HG03571 (cell line): ENCODE data around the gene FNDC3B.

Experiments used
- ATAC-seq: cut with Tn5 transposase; IDR thresholded peaks from one replicate; pipeline ENCODE4 v1.9.1; 2021; ENCODE audit not compliant: unreplicated experiment

FNDC3B gene

DNA sequence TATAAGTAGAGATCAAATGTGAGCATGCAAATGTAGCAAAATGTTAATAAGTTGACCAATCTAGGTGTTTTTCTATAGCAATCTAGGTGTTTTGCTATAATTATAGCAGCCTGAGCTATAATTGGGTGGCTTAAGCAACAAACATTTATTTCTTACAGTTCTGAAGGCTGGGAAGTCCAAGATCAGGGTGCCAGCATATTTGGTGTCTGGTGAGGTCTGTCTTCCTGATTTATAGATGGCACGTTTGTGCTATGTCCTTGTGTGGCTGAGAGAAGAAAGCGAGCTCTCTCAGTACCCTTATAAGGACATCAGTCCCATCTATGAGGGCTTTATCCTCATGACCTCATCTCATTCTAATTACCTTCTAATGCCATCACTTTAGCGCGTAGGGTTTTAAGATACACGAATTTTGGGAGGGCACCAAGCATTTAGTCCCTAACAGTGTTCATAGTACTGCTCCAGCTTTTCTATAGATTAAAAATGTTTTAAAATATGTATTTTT lies 237.8 kb downstream of the FNDC3B start:
- ATAC-seq, result no peak

DNA sequence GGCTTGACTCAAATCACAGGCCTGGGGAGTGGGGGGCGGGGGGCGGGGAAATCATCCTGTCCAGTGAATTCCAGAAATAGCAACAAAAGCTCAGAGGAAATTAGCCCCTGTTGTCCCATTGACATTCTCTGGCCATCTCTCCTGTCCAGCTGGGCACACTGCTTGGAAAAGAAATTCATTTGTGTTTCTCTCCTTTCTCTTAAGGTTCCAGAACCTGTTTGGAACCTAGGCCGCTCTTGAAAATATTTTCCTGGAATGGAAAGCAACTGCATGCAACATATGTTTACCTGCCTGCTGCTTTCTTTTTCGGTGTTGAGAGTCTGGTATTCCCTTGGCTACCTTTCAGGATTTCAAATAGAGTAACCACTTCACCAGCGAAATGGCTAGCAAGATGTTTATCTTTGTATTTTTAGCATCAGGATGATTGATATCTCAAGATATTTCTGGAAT lies 239.8 kb downstream of the FNDC3B start:
- ATAC-seq, result no peak

GRCh38 chr3:172279974-172280373 lies 240.6 kb downstream of the FNDC3B start:
- ATAC-seq, result no peak

DNA sequence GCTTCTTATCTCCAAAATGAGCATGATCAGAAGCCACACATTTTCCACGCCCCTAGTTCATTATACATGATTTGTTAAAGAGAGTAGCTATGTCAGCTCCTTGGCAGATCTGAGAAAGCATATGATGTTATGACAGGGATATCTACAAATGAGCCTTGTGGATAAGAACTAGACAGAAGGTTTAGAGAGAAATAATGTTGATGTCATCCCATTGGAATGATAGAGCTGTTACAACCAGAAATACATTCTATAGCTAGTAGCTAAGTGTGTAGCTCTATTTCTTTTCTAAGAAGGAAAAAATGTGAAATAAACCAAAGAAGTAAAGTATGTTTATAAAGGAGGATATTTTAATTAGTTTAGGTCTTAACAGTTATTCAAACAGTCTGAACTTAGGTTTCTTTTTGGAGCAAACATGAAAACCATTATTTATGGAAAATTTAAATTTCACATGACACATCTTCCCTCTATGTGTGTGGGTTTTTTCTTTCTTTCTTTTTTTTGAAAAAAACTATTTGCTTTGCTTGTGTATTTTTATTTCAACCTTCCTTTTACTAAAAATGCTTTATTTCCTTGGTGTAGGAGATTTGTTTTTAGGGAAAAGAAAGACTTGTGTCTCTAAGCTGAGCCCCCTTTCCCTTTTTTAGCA lies 241.2 kb downstream of the FNDC3B start:
- ATAC-seq, result no peak

GRCh38 chr3:172281884-172282283 lies 242.5 kb downstream of the FNDC3B start:
- ATAC-seq, result no peak

DNA sequence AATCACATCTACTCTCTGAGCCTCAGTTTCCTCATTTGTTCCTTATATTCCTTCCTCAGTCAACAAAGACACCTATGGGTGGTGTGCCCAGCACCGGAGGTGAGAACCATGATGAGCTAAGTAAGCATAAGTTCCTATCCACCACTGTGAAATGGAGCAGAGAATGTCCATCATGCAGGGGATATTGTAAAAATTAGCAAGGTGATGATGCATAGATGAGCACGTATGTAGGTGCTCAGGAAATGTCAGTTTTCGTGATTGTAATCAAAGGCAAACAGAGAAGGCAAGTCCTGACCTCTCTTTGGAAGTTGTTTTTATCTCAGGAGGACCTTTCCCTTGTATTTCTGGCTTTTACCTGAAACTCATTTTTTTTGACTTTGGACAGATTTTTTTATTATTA lies 243.5 kb downstream of the FNDC3B start:
- ATAC-seq, result no peak

GRCh38 chr3:172283841-172284357 lies 244.5 kb downstream of the FNDC3B start:
- ATAC-seq, result no peak

DNA sequence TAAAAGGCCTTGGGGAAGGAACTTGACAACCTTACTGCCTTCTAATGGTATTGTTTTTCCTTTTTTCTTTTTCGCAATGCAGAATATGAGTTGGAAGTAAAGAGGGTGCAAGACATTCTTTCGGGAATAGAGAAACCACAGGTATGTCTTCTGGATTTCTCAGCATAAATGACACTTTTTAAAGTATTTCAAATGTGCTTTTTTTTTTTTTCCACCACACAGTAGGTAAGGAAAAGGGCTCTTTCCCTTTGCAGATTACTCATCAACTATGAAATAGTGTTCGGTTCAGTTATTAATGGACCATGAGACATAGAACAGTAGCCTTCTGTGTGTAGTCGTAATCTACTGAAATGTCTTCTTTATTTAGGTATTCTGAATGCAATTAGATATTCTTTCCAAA lies 246.5 kb downstream of the FNDC3B start:
- no peak for ATAC-seq

GRCh38 chr3:172286548-172287148 lies 247.3 kb downstream of the FNDC3B start:
- ATAC-seq, result no peak

DNA sequence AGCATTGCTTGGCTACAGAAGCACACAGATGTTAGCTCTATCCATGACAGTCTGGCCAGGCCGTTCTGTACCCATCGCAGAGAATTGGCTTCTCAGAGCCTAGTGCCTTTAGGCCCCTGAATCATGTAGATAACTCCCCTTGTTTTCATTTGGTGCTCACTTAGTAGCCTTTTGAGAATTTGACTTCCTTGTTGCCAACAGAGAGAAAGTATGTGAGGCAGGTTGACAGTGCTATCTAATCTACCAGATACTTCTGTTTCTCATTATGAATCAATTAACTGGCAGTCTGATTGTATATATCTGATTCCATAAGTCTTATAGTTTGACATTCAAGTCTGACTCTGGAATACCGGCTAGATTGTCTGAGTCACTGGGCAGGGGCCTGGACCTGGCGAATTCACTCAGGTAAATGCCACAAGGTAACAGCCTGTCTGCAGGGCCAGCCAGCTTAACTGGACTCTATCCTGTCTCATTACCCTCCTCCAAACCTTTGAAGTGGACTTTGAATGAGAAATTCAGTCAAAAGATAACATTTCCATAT lies 248.6 kb downstream of the FNDC3B start:
- ATAC-seq, result no peak

GRCh38 chr3:172288651-172289050 lies 249.3 kb downstream of the FNDC3B start:
- ATAC-seq, result no peak

GRCh38 chr3:172289583-172289982 lies 250.2 kb downstream of the FNDC3B start:
- ATAC-seq, result no peak

GRCh38 chr3:172290457-172290856 lies 251.1 kb downstream of the FNDC3B start:
- ATAC-seq, result no peak

DNA sequence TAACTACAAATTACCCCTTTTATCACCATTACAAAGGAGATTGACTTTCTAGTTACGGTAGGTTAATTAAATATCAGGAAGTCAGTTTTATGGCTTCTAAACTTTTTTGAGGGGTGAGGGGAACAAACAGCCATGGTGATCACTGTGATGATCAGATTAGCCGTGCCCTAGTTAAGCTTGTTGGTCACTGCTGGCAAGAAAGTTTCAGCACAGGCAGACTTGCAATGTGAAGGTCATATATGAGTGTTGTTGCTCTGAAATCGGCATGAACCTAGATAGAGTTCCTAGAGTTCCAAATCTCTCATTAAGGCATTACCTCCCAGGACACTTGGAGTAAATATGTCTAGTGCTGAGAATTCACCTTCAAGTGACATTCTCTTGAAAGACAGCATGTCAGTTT lies 252.3 kb downstream of the FNDC3B start:
- ATAC-seq, result no peak

- ATAC-seq, result no peak
Observed at GRCh38 chr3:172292422-172292821, 253.0 kb downstream of the FNDC3B start.

GRCh38 chr3:172293093-172293492 lies 253.7 kb downstream of the FNDC3B start:
- ATAC-seq, result no peak

DNA sequence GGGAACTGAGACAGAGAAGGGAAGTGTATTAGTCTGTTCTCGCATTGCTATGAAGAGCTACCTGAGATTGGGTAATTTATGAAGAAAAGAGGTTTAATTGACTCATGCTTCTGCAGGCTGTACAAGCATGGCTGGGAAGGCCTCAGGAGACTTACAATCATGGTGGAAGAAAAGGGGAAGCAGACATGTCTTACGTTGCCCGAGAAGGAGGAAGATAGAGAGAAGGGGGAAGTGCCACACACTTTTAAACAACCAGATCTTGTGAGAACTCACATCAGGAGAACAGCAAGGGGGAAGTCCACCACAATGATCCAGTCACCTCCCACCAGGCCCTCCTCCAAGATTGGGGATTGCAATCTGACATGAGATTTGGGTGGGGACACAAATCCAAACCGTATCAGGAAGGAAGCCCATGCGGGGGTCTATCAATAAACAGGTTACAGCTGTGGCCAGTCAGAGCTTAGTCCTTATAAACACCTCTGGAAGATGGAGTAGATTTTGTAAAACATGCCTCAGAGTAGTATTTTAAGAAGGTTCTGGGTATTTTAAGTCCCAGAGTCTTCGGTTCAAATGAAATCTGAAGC lies 254.9 kb downstream of the FNDC3B start:
- no peak for ATAC-seq

- ATAC-seq, result no peak
Observed at GRCh38 chr3:172296248-172296974, 257.0 kb downstream of the FNDC3B start.

DNA sequence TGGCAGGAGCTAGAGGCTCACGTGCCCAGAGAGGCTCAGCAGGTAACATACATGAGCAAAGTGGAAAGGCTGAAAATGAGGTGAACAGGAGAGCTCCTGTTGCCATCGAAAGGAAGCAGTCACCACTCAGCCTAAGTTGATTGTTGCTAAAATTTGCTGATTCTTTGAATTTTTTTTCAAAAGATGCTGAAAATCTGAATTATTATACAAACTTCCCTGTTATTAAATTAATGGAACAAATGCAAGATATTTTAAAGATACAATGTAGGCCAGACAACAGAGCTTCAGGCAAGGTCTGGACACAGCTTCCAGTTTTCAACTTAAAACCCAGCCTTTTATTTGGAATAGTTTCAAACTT lies 257.6 kb downstream of the FNDC3B start:
- ATAC-seq, result no peak

- no peak for ATAC-seq
Observed at GRCh38 chr3:172298247-172298646, 258.9 kb downstream of the FNDC3B start.

DNA sequence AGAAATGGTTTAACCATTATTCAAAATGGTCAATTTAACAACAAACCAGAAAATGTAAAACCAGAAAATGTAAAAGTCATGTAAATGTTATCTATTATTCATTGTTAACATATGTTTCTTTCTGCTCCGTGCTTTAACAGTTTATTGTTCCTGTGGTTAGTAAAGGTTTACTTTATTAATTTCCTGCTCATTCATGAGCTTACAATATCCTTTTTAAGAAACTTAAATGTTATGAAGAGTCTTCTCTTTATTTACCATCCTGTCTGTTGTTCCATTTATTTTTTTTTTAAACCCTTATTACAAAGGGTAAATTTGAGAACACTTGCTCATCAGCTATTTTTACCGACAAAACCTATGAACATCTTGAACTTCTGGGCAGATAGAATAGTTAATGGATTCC lies 260.8 kb downstream of the FNDC3B start:
- ATAC-seq, result no peak
